HG02870 (cell line): ENCODE measurements around the gene ERICH3.

Experiments
- ATAC-seq: cut with Tn5 transposase; IDR thresholded peaks from one replicate; pipeline ENCODE4 v1.9.1; 2021; ENCODE audit warnings: mild to moderate bottlenecking, moderate library complexity; ENCODE audit not compliant: unreplicated experiment

The ERICH3 gene

DNA sequence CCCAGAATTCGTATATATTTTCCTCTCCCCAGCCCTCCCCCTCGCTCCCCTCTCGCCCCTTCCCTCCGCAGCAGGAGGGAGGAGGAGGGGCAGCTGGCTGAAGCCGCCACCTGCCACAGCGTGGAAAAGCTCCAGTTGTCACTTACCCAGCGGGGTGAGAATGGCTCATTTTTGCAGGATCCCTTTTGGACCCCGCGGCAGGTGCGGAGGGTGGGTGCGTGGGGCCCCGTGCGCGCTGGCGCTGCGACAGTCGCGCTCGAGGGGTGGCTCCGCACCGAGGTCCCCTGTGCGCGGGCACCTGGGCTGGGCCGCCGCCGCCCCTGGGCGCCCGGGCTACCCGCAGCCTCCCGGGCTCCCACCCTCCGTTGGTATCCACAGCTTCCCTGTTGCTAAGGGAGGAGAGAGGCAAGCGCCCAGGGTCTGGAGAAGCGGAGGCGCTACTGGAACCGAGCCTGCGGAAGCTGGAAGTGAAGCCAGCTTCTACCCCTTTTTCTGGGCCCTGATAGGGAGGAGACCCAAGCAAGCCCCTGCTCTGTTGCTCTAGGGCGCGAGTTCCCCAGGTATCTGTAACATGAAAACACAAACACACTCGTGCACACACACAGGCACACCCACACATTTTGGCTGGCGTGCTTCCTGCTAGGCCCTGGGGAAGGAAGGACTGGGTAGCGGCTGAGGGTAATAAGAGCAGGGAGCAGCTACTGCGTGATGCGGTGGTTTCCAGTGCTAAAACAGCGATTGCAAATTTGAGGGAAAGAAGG, at the start of gene ERICH3:
TSS of gene ERICH3 (minus strand) at position 442 of the 761 bp plus-strand sequence. CDS start at position 169, 273 bp downstream.
- peak; percentile 43 for ATAC-seq

- ATAC-seq = no peak
Observed at GRCh38 chr1:74717626-74718025, 44.0 kb upstream of the ERICH3 start.

DNA sequence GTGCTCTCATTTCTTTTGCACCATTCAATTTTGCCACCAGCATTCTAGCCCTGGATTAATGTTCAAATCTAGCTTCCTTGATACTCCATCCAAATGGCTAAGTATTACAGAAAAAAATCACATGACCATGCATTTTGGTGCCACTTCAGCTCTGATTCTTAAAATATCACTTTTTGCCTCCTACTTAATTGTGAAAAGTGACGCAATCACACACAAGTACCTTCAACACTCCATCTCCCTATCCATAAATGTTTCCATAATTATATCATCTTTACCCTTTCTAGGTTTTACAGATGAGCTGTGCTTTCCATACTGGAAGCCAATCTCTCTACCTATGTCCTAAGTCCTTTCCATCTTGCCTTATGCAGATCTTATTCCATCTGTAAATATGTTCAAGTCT, 43.2 kb upstream of the ERICH3 start:
- ATAC-seq = no peak

DNA sequence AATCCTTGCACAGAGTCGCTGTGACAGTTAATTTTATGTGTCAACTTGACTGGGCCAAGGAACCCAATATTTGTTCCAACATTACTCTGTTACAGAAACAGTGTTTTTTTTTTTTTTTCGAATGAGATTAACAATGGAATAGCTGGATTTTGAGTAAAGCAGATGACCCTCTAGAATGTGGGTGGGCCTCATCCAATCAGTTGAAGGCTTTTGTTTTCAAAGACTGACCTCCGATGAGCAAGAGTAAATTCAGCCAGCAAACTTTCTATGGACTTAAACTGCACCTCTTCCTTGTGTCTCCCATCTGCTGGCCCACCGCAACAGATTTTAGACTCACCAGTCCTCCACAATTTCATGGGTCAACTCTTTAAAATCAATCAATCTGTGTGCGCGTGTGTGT, 42.2 kb upstream of the ERICH3 start:
- ATAC-seq = no peak

DNA sequence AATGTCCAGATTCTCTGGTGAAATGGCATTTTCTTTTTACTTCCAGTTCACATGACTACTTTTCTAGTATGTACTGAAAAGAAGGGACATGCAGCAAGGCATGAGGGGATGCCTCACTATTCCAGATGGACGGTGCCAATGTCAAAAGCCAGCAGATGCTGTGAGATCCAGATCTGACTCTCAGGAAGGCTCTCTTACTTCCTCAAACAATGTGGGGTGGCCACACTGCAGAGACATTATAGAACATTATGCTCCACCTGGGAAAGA, 41.6 kb upstream of the ERICH3 start:
- ATAC-seq = peak; percentile 38

GRCh38 chr1:74714429-74715235, 41.0 kb upstream of the ERICH3 start:
- peak; percentile 80 for ATAC-seq

- peak; percentile 35 for ATAC-seq
Observed at GRCh38 chr1:74713849-74714248, 40.3 kb upstream of the ERICH3 start.

DNA sequence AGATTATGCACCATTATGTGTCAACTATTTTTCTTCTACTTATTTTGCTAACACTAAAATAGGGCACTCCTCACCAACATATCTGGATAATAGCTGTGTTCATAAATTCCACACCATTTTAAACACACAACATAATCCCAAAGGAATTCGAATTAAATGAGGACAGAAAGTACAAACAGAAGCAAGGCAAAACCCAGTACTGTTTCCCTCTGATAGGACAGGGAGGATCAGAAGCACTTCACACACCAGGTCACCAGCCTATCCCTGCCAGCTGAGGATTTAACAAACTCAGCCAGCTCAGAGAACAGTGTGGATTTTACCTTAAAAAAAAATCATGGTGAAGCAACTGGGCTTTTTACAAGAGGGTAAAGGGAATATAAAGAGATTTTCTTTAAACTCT, 39.3 kb upstream of the ERICH3 start:
- ATAC-seq = no peak

- no peak for ATAC-seq
Observed at GRCh38 chr1:74703386-74704182, 30.0 kb upstream of the ERICH3 start.

GRCh38 chr1:74699331-74699730, 25.7 kb upstream of the ERICH3 start:
- ATAC-seq = no peak

- ATAC-seq = no peak
Observed at GRCh38 chr1:74697832-74698231, 24.2 kb upstream of the ERICH3 start.

GRCh38 chr1:74693473-74693872, 19.9 kb upstream of the ERICH3 start:
- ATAC-seq = no peak

GRCh38 chr1:74690909-74691308, 17.3 kb upstream of the ERICH3 start:
- ATAC-seq = no peak

GRCh38 chr1:74690364-74690696, 16.7 kb upstream of the ERICH3 start:
- ATAC-seq = no peak

GRCh38 chr1:74689621-74690363, 16.2 kb upstream of the ERICH3 start:
- no peak for ATAC-seq

DNA sequence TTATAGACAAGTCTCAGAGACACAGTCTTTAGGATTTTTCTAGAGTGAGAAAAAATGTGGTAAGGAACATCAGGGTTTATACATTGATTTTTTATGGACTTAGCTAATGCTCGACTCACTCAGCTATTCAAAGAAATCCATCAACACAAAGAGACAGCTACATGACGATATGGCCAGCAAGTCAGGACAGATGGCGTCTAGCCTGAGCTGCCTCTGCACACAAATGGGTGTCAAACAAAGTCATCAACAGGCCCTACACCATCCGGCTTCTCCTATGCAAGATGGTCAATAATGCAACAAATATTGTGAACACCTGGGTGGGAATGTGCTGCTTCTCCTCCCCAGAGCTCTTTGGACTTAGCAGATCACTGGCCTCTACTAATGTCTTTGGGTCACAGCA, 13.3 kb upstream of the ERICH3 start:
- no peak for ATAC-seq

DNA sequence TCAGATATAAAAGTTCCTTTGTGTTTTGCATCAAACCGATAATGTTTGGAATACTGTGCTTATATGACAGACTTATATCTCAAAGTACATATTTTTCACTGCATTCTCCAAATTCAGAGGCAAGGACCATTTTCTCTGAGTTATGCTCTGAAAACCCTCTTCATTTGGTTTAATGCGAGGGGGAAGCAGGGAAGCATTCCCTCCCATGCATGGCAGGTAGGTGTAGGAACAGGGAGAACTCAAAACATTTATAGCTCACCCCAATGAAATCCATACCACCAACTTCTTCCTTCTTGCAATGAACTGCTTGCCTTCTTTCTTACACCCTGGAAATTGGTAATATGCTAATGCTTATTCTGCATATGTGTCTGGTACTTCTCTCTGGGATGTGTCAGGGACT, 10.7 kb upstream of the ERICH3 start:
- no peak for ATAC-seq

DNA sequence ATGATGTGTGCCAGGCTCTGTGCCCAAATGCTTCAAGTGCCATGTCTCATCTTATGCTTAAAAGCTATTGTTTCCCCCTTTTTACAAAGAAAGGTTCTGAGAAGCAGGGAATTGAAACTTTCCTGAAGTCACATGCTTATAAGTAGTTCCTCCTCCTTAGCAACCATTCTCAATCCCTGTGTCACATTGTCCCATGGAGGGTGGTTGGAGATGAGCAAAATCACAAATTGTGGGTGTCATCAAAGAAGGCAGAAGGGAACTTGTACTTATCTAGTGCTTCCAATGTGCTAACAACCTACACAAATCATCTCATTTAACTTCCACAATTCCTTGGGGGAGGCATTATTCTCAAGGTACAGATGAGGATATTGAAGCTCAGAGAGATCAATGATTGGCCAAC, 10.1 kb upstream of the ERICH3 start:
- no peak for ATAC-seq

- no peak for ATAC-seq
Observed at GRCh38 chr1:74681851-74682250, 8.3 kb upstream of the ERICH3 start.

DNA sequence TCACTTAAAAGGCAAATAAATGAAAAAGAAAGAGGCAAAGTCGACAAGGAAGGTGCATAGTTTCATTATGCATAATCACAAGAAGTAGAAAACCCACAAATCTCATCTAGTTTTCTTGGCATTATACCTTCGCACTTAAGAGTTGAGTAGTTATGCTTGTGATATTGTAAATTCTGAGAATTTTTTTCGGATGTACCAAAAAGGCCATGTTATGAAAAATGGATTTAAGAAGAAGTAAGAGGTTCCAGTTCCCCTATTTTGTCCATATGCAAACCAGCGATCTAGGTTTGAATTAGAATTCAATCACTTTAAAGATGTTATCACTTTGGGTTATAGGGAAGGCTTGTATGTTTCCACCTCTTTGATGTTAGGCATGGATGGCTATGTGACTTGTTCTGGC, 7.9 kb upstream of the ERICH3 start:
- ATAC-seq = peak; percentile 88

DNA sequence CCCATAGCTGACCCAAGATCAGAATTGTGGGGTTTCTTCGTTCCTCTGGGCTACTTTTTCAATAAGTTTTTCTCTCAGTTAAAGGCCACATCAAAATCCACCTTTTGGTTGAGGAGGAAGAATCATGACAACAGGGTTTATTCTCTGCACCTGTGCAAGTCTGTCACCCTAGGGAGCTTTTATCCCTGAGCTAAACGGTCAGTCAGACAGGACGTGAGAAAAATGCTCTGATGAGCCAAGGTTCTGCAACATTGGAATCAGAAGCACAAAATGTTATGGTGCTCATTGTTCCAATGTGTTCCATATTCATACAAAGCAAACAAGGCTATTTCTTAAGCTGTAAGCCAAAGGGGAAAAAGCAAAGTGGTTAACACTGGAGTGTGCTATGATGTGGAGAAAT, 7.4 kb upstream of the ERICH3 start:
- peak; percentile 20 for ATAC-seq
